ENCODE measurements around the gene SPATS1. TPM values are rescaled to one million over a fixed set of nuclear protein-coding genes. Genes with fewer than 3 reads are reported as not detected.

Gene SPATS1
- total RNA-seq, 1 experiment from 2014 or later = not detected

DNA sequence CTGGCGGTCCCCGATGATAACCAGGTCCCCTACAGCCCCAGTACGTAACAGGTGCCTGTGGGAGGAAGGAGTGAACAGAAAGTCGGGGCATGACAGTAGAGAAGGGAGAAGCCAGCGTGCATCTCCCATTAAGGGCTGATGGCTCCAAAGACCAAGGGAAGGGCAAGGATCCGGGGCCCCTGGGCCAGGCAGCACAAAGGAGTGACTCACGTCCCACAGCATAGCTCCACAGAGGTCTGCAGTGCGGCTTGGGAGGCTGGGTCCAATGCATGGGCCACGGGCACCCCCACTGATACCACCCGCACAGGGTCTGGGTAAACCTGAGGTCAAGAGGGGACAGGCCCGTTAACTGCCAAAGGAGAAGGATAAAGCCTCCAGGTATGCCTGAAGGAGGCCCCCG is 39.6 kb upstream of the SPATS1 start:
- intact Hi-C loops (cut with micrococcal nuclease; ENCODE audit: unreplicated experiment) = no loop called here
- no peak for DNase-seq (ENCODE audit: low read depth, low spot score)
- Histone ChIP-seq H3K27ac (ENCODE audit: low read length) (no peak overlapping the region), H3K9me3 (ENCODE audit: control insufficient read depth, insufficient read depth, low read depth, low read length) (no peaks in the 10 kb centered on the region), H3K4me3 (ENCODE audit: low read depth in 2 of 2, low read length in 2 of 2) (no peak overlapping the region), H3K36me3 (ENCODE audit: control insufficient read depth, insufficient read depth, low read length) (no peaks in the 10 kb centered on the region), H3K27me3 (ENCODE audit: control insufficient read depth, insufficient read depth, low read length) (no peaks in the 10 kb centered on the region), H3K4me1 (ENCODE audit: control insufficient read depth, insufficient read depth, low read length) (peaks cover 4% of the 10 kb centered on the region; the same call in 1 of the 2 replicates)
- in situ Hi-C loops (cut with HindIII; ENCODE audit: low pct_unique_long_range_greater_than_20kb, low sequenced_read_pairs) = no loop called here
- ChIA-PET POLR2A (no interaction called here), CTCF (no interaction called here)
- ATAC-seq = no peak
- no TSS peak for BruUV-seq (replicated peaks)
- TF ChIP-seq, protein P1, sequence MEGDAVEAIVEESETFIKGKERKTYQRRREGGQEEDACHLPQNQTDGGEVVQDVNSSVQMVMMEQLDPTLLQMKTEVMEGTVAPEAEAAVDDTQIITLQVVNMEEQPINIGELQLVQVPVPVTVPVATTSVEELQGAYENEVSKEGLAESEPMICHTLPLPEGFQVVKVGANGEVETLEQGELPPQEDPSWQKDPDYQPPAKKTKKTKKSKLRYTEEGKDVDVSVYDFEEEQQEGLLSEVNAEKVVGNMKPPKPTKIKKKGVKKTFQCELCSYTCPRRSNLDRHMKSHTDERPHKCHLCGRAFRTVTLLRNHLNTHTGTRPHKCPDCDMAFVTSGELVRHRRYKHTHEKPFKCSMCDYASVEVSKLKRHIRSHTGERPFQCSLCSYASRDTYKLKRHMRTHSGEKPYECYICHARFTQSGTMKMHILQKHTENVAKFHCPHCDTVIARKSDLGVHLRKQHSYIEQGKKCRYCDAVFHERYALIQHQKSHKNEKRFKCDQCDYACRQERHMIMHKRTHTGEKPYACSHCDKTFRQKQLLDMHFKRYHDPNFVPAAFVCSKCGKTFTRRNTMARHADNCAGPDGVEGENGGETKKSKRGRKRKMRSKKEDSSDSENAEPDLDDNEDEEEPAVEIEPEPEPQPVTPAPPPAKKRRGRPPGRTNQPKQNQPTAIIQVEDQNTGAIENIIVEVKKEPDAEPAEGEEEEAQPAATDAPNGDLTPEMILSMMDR (IDR thresholded peaks at IDR 0.05) = no peak
- TF ChIP-seq, protein P2, sequence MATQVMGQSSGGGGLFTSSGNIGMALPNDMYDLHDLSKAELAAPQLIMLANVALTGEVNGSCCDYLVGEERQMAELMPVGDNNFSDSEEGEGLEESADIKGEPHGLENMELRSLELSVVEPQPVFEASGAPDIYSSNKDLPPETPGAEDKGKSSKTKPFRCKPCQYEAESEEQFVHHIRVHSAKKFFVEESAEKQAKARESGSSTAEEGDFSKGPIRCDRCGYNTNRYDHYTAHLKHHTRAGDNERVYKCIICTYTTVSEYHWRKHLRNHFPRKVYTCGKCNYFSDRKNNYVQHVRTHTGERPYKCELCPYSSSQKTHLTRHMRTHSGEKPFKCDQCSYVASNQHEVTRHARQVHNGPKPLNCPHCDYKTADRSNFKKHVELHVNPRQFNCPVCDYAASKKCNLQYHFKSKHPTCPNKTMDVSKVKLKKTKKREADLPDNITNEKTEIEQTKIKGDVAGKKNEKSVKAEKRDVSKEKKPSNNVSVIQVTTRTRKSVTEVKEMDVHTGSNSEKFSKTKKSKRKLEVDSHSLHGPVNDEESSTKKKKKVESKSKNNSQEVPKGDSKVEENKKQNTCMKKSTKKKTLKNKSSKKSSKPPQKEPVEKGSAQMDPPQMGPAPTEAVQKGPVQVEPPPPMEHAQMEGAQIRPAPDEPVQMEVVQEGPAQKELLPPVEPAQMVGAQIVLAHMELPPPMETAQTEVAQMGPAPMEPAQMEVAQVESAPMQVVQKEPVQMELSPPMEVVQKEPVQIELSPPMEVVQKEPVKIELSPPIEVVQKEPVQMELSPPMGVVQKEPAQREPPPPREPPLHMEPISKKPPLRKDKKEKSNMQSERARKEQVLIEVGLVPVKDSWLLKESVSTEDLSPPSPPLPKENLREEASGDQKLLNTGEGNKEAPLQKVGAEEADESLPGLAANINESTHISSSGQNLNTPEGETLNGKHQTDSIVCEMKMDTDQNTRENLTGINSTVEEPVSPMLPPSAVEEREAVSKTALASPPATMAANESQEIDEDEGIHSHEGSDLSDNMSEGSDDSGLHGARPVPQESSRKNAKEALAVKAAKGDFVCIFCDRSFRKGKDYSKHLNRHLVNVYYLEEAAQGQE (IDR thresholded peaks at IDR 0.05; ENCODE audit: insufficient read depth in 1 of 2, low read depth in 2 of 2, low read length in 1 of 2) = no peak
- TF ChIP-seq SIN3A (IDR thresholded peaks at IDR 0.05; ENCODE audit: borderline replicate concordance, insufficient read depth, low read depth, low read length) = no peak
- no peak for TF ChIP-seq TCF7L2 (IDR thresholded peaks at IDR 0.05; ENCODE audit: low read depth, low read length)
- no peak for TF ChIP-seq POLR2AphosphoS5 (IDR thresholded peaks at IDR 0.05; ENCODE audit: low read depth, low read length)

DNA sequence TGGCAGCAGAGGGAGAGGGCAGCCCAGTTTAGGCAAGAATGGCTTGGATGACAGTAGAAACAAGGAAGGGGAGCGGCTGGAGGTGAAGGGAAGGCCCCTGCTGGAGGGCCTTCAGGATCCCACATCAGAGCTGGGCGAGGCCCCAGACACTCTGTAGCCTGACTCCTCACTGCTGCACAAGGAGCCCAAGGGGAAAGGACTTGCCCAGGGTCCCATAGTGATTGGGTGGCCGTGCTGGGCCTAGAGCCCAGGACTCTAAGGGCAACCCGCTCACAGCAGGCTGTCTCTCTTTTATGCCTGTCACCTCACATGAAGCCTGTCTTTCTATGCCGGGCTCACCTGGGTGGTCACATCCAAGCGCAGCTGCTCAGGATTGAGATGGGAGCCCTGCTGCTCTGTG is 38.6 kb upstream of the SPATS1 start:
- TF ChIP-seq POLR2AphosphoS5 (IDR thresholded peaks at IDR 0.05; ENCODE audit: low read depth, low read length) (no peak), TCF7L2 (IDR thresholded peaks at IDR 0.05; ENCODE audit: low read depth, low read length) (no peak), SIN3A (IDR thresholded peaks at IDR 0.05; ENCODE audit: borderline replicate concordance, insufficient read depth, low read depth, low read length) (no peak)
- TF ChIP-seq, protein P2 (IDR thresholded peaks at IDR 0.05; ENCODE audit: insufficient read depth in 1 of 2, low read depth in 2 of 2, low read length in 1 of 2) = no peak
- TF ChIP-seq, protein P1 (IDR thresholded peaks at IDR 0.05) = no peak
- ATAC-seq (no peak), DNase-seq (ENCODE audit: low read depth, low spot score) (no peak)
- BruUV-seq (replicated peaks) = no TSS peak
- ChIA-PET POLR2A (no interaction called here), CTCF (interaction anchor here (0.5 kb wide), 1 partner anchor 243 kb away, joined by 6 read pairs; no protein-coding TSS in a partner anchor)
- no peaks in the 10 kb centered on the region for H3K27me3 ChIP-seq (ENCODE audit: control insufficient read depth, insufficient read depth, low read length)
- in situ Hi-C loops (cut with HindIII; ENCODE audit: low pct_unique_long_range_greater_than_20kb, low sequenced_read_pairs) (no loop called here), intact Hi-C loops (cut with micrococcal nuclease; ENCODE audit: unreplicated experiment) (loop anchor here (2.0 kb wide), 1 partner anchor 35 kb away; no protein-coding TSS in a partner anchor)
- no peaks in the 10 kb centered on the region for H3K4me1 ChIP-seq (ENCODE audit: control insufficient read depth, insufficient read depth, low read length)
- no peaks in the 10 kb centered on the region for H3K9me3 ChIP-seq (ENCODE audit: control insufficient read depth, insufficient read depth, low read depth, low read length)
- no peaks in the 10 kb centered on the region for H3K36me3 ChIP-seq (ENCODE audit: control insufficient read depth, insufficient read depth, low read length)
- H3K4me3 ChIP-seq (ENCODE audit: low read depth in 2 of 2, low read length in 2 of 2) = no peak overlapping the region
- no peak overlapping the region for H3K27ac ChIP-seq (ENCODE audit: low read length)

Data from Panc1 (cell line).